Heart left ventricle (tissue), 13 donors: Measurements from ENCODE around the gene DIP2C.

Experiments
- POLR2A ChIP-seq, 2 donors: fragments of 450-650 bp; IDR thresholded peaks; one replicate each; pipeline ENCODE4 v1.6.1; 2017; ENCODE audit warnings: antibody characterized with exemption in 2 of 2, mild to moderate bottlenecking in 2 of 2, moderate library complexity in 2 of 2
- TF ChIP-seq, protein P1 (sequence below), 12 donors: fragments of 200-600 bp; sonication (generic) in 4 of 12; IDR thresholded peaks; one replicate each; pipeline versions ENCODE4 v1.5.0 to v1.8.0; 2018 to 2022; ENCODE audit warnings: antibody characterized with exemption in 12 of 12, mild to moderate bottlenecking in 5 of 12
- donor health status: ischemic (EF 13 %, LVEDD 7.1; RV severe dilation, severe dysfunction).
- donor health status: DM: no; HTN: yes; CAD: no.
- donor health status: DM: no; HTN: no; CAD: no.
- donor health status: ischemic (EF 25% LVEDD 6.9; RV normal size, moderate dysfunction).
- donor health status: ischemic (EF 25% LVEDD 5.7; RV mildly dilated, moderate dysfunction).
- donor health status: ischemic (EF 35%, LVEDD 5.7; RV mildly dilated, moderate dysfunction).
- donor health status: nonischemic (EF 11% LVEDD 7.7; RV severe dilation, severe dysfunction).
- donor health status: DM: yes; HTN: yes; CAD: no.
- donor health status: PGD.
- donor health status: ischemic (EF 29% LVEDD 5.4; RV normal size, mild dysfunction).
- donor health status: nonischemic (EF 23%, LVEDD 6.1; RV moderate dilation, normal function).

DNA sequence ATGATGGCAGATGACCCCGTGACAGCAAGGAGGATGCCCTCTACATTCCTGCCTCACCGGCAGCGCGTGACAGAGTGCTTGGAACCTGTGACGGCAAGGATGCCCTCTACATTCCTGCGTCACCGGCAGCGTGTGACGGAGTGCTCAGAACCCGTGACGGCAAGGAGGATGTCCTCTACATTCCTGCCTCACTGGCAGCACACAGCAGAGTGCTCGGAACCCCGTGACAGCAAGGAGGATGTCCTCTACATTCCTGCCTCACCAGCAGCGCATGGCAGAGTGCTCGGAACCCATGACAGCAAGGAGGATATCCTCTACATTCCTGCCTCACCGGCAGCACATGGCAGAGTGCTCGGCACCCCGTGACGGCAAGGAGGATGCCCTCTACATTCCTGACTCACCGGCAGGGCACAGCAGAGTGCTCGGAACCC, 231.0 kb downstream of the DIP2C start:
- TF ChIP-seq POLR2A (IDR thresholded peaks at IDR 0.05) = no peak
- TF ChIP-seq, protein P1, sequence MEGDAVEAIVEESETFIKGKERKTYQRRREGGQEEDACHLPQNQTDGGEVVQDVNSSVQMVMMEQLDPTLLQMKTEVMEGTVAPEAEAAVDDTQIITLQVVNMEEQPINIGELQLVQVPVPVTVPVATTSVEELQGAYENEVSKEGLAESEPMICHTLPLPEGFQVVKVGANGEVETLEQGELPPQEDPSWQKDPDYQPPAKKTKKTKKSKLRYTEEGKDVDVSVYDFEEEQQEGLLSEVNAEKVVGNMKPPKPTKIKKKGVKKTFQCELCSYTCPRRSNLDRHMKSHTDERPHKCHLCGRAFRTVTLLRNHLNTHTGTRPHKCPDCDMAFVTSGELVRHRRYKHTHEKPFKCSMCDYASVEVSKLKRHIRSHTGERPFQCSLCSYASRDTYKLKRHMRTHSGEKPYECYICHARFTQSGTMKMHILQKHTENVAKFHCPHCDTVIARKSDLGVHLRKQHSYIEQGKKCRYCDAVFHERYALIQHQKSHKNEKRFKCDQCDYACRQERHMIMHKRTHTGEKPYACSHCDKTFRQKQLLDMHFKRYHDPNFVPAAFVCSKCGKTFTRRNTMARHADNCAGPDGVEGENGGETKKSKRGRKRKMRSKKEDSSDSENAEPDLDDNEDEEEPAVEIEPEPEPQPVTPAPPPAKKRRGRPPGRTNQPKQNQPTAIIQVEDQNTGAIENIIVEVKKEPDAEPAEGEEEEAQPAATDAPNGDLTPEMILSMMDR (IDR thresholded peaks at IDR 0.05) = no peak
